MM.1S (cell line): Measurements from ENCODE around the gene HLA-E.
"Not testable (repeated sequence)": the region's sequence is repeated elsewhere in the genome, so short reads cannot be mapped to it uniquely, and the experiment has no call there.

ENCODE experiments used
- DNase-seq: peaks from one replicate; pipeline ENCODE4 v3.0.0-alpha.2; 2015
- H2AFZ ChIP-seq: fragments of 300-600 bp; sonication (generic); 2 replicates; pipeline ENCODE4 v1.6.0; 2016; ENCODE audit warnings: antibody characterized with exemption, low read length
- H3F3A ChIP-seq: fragments of 300-600 bp; sonication (generic); 2 replicates; pipeline ENCODE4 v1.6.1; 2016; ENCODE audit warnings: mild to moderate bottlenecking, antibody characterized with exemption, low read length, moderate library complexity, mixed read lengths; ENCODE audit not compliant: insufficient read depth
- H3K27ac ChIP-seq: fragments of 300-600 bp; sonication (generic); 2 replicates; pipeline ENCODE4 v1.5.1; 2016; ENCODE audit warnings: mild to moderate bottlenecking, low read length
- H3K27me3 ChIP-seq: fragments of 300-600 bp; sonication (generic); replicated peaks from 2 replicates; pipeline ENCODE4 v1.6.0; 2016; ENCODE audit warnings: low read length; ENCODE audit not compliant: insufficient read depth
- H3K36me3 ChIP-seq: fragments of 300-600 bp; sonication (generic); replicated peaks from 2 replicates; pipeline ENCODE4 v1.6.1; 2016; ENCODE audit warnings: mild to moderate bottlenecking, low read length, mixed read lengths; ENCODE audit not compliant: insufficient read depth
- H3K4me1 ChIP-seq: fragments of 300-600 bp; sonication (generic); 2 replicates; pipeline ENCODE4 v1.6.1; 2016; ENCODE audit warnings: low read length, mixed read lengths
- H3K4me2 ChIP-seq: fragments of 300-600 bp; sonication (generic); 2 replicates; pipeline ENCODE4 v1.6.0; 2016; ENCODE audit warnings: low read depth, low read length
- H3K4me3 ChIP-seq: fragments of 300-600 bp; sonication (generic); 2 replicates; pipeline ENCODE4 v1.5.1; 2016; ENCODE audit warnings: low read length, mixed read lengths
- H3K79me2 ChIP-seq: fragments of 300-600 bp; sonication (generic); 2 replicates; pipeline ENCODE4 v1.6.1; 2016; ENCODE audit warnings: mixed run types, low read length, mixed read lengths
- H3K9ac ChIP-seq: fragments of 300-600 bp; sonication (generic); 2 replicates; pipeline ENCODE4 v1.6.1; 2016; ENCODE audit warnings: low read length, mixed read lengths
- H3K9me2 ChIP-seq: fragments of 300-600 bp; sonication (generic); replicated peaks from 2 replicates; pipeline ENCODE4 v1.6.1; 2016; ENCODE audit warnings: mild to moderate bottlenecking, low read length, mixed read lengths; ENCODE audit not compliant: insufficient read depth
- H3K9me3 ChIP-seq: fragments of 300-600 bp; sonication (generic); replicated peaks from 2 replicates; pipeline ENCODE4 v1.6.1; 2016; ENCODE audit warnings: mild to moderate bottlenecking, low read length, mixed read lengths; ENCODE audit not compliant: insufficient read depth
- H4K20me1 ChIP-seq: fragments of 300-600 bp; sonication (generic); 2 replicates; pipeline ENCODE4 v1.6.1; 2016; ENCODE audit warnings: mild to moderate bottlenecking, low read length, moderate library complexity, mixed read lengths; ENCODE audit not compliant: insufficient read depth
- EZH2 ChIP-seq: fragments of 300-600 bp; sonication (generic); optimal IDR thresholded peaks from 2 replicates; pipeline ENCODE3; 2017; ENCODE audit warnings: low read depth, mild to moderate bottlenecking, antibody characterized with exemption, low read length, mixed read lengths
- EZH2phosphoT487 ChIP-seq: fragments of 300-600 bp; sonication (generic); IDR thresholded peaks from 2 replicates; pipeline ENCODE4 v1.6.1; 2018; ENCODE audit warnings: antibody characterized with exemption, low read length
- TF ChIP-seq, protein P1 (sequence below): fragments of 300-600 bp; sonication (generic); IDR thresholded peaks from 2 replicates; pipeline ENCODE4 v1.5.1; 2016; ENCODE audit warnings: antibody characterized with exemption, low read length, mixed read lengths

HLA-E gene

DNA sequence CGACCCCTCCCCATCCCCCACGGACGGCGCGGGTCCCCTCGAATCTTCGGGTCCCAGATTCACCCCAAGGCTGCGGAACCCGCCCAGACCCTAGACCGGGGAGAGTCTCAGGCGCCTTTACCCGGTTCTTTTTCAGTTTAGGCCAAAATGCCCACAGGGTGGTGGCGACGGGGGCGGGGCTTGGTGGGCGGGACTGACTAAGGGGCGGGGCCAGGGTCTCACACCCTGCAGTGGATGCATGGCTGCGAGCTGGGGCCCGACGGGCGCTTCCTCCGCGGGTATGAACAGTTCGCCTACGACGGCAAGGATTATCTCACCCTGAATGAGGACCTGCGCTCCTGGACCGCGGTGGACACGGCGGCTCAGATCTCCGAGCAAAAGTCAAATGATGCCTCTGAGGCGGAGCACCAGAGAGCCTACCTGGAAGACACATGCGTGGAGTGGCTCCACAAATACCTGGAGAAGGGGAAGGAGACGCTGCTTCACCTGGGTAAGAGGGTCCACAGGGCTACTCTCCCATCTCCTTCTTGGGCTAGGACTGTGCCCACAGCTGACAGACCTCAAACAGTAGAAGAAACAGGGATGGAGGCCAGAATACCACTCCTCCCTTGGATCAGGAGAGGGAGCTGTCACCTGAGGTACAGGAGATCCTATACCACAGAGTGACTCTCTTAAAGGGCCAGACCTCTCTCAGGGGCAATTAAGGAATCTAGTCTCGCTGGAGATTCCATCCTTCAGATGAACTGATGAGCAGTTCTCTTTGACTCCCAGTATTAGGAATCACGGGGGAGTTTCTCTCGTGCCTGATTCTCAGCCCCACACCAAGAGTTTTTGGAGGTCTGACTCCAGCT is 942 bp downstream of the HLA-E start:
- Histone ChIP-seq H3K79me2 (peaks cover 29% of the 10 kb centered on the region), H3K4me1 (peaks cover 8% of the 10 kb centered on the region), H3K4me3 (peak overlapping the region; percentile 97), H3K27me3 (no peaks in the 10 kb centered on the region), H3K9me2 (no peaks in the 10 kb centered on the region), H3K27ac (peak overlapping the region; percentile 81), H2AFZ (no peak overlapping the region), H3K9ac (peak overlapping the region; percentile 86), H3F3A (peaks cover 23% of the 10 kb centered on the region; the same call in 1 of the 2 replicates), H4K20me1 (peaks cover 9% of the 10 kb centered on the region; the same call in 1 of the 2 replicates), H3K9me3 (no peaks in the 10 kb centered on the region), H3K36me3 (peaks cover 15% of the 10 kb centered on the region), H3K4me2 (peak overlapping the region; percentile 100)
- no peak for TF ChIP-seq EZH2
- TF ChIP-seq, protein P1, sequence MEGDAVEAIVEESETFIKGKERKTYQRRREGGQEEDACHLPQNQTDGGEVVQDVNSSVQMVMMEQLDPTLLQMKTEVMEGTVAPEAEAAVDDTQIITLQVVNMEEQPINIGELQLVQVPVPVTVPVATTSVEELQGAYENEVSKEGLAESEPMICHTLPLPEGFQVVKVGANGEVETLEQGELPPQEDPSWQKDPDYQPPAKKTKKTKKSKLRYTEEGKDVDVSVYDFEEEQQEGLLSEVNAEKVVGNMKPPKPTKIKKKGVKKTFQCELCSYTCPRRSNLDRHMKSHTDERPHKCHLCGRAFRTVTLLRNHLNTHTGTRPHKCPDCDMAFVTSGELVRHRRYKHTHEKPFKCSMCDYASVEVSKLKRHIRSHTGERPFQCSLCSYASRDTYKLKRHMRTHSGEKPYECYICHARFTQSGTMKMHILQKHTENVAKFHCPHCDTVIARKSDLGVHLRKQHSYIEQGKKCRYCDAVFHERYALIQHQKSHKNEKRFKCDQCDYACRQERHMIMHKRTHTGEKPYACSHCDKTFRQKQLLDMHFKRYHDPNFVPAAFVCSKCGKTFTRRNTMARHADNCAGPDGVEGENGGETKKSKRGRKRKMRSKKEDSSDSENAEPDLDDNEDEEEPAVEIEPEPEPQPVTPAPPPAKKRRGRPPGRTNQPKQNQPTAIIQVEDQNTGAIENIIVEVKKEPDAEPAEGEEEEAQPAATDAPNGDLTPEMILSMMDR, result no peak
- no peak for TF ChIP-seq EZH2phosphoT487
- DNase-seq, result peak; percentile 75

DNA sequence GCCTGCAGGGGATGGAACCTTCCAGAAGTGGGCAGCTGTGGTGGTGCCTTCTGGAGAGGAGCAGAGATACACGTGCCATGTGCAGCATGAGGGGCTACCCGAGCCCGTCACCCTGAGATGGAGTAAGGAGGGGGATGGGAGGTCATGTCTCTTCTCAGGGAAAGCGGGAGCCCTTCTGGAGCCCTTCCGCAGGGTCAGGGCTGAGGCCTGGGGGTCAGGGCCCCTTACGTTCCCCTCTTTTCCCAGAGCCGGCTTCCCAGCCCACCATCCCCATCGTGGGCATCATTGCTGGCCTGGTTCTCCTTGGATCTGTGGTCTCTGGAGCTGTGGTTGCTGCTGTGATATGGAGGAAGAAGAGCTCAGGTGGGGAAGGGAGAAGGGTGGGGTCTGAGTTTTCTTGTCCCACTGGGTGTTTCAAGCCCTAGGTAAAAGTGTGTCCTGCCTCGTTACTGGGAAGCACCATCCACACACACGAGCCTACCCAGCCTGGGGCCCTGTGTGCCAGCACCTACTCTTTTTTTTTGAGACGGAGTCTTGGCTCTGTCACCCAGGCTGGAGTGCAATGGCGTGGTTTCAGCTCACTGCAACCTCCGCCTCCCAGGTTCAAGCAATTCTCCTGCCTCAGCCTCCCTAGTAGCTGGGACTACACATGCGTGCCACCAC is 2.1 kb downstream of the HLA-E start:
- not testable (repeated sequence) for H3K4me1 ChIP-seq, H2AFZ ChIP-seq, H3K9me3 ChIP-seq, H3K9me2 ChIP-seq, DNase-seq, H3K4me3 ChIP-seq, H3K27me3 ChIP-seq, H3K9ac ChIP-seq, H4K20me1 ChIP-seq, H3K27ac ChIP-seq
- H3K79me2 ChIP-seq, result peaks cover 29% of the 10 kb centered on the region
- peak overlapping the region; percentile 100; the same call in 1 of the 2 replicates for H3K4me2 ChIP-seq
- peaks cover 15% of the 10 kb centered on the region for H3K36me3 ChIP-seq
- peaks cover 23% of the 10 kb centered on the region; the same call in 1 of the 2 replicates for H3F3A ChIP-seq

DNA sequence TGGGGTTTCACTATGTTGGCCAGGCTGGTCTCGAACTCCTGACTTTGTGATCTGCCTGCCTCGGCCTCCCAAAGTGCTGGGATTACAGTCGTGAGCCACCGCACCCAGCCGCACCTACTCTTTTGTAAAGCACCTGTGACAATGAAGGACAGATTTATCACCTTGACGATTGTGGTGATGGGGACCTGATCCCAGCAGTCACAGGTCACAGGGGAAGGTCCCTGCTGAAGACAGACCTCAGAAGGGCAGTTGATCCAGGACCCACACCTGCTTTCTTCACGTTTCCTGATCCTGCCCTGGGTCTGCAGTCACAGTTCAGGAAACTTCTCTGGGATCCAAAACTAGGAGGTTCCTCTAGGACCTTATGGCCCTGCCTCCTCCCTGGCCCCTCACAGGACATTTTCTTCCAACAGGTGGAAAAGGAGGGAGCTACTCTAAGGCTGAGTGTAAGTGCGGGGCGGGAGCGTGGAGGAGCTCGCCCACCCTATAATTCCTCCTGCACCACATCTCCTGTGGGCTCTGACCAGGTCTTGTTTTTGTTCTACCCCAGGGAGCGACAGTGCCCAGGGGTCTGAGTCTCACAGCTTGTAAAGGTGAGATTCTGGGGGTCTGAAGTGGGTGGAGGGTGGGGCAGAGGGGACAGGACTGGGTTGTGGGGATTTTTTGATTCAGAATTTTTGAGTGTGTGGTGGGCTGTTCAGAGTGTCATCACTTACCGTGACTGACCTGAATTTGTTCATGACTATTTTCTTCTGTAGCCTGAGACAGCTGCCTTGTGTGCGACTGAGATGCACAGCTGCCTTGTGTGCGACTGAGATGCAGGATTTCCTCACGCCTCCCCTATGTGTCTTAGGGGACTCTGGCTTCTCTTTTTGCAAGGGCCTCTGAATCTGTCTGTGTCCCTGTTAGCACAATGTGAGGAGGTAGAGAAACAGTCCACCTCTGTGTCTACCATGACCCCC is 3.0 kb downstream of the HLA-E start:
- peaks cover 29% of the 10 kb centered on the region for H3K79me2 ChIP-seq
- no peak overlapping the region for H3K4me3 ChIP-seq
- no peaks in the 10 kb centered on the region for H3K9me3 ChIP-seq
- H3F3A ChIP-seq, result peaks cover 23% of the 10 kb centered on the region; the same call in 1 of the 2 replicates
- no peak overlapping the region for H3K9ac ChIP-seq
- H3K4me1 ChIP-seq, result peaks cover 8% of the 10 kb centered on the region
- TF ChIP-seq EZH2phosphoT487, result no peak
- TF ChIP-seq EZH2, result no peak
- TF ChIP-seq, protein P1, result no peak
- H4K20me1 ChIP-seq, result peaks cover 9% of the 10 kb centered on the region; the same call in 1 of the 2 replicates
- H3K9me2 ChIP-seq, result no peaks in the 10 kb centered on the region
- no peak overlapping the region for H2AFZ ChIP-seq
- H3K27ac ChIP-seq, result no peak overlapping the region
- H3K4me2 ChIP-seq, result no peak overlapping the region
- DNase-seq, result no peak
- no peaks in the 10 kb centered on the region for H3K27me3 ChIP-seq
- peaks cover 15% of the 10 kb centered on the region for H3K36me3 ChIP-seq
